ENCODE data around the gene TNRC6C.
"Not testable (repeated sequence)": the region's sequence is repeated elsewhere in the genome, so short reads cannot be mapped to it uniquely, and the experiment has no call there.

Gene TNRC6C

DNA sequence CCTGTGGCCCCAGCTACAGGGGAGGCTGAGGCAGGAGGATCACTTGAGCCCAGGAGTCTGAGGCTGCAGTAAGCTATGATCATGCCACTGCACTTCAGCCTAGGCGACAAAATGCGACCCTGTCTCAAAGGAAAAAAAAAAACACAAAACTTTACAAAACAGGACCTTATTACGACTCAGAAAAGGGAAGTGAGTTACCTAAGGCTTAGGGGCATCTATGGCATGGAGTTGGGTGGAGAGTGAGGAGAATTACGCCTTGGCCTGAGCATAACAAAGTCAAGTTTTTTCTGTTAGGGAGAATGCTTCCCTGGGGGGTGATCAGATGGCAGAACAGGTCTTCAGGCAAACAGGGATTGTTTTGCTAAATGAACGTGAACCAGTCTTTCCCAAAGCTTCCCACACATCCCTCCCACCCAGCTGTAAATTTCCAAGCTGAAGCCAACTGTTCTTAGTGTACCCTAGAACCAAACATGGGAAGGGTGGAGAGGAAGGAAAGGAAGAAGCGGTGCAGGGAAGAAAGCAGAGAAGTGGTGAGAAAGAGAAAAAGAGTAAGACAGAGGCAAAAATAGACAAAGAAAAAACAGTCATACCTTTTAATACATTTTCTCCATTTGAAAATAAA, 24.6 kb upstream of the TNRC6C start:
- DNase-seq, result no peak

DNA sequence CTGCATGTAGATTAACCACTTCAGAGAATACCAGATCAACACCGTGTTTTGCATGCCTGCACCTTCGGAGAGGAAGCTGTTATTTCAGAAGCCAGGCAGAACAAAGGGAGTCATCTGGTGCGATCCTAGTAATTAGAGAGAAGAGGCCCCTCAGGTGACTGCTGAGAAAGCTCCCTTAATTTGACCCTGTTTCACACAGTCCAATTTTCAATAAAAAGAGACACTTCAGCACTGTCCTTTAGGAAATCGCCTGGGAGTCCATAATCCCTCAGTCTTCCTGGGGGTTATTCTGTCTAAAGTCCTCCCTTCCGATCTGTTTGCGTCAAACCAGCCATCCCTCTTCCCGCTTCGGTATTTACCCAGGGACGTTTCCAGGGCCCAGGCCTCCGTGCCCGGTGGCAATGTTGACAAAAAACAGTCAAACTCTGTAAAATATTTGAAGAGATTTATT, 23.4 kb upstream of the TNRC6C start:
- peak; percentile 13 for DNase-seq

DNA sequence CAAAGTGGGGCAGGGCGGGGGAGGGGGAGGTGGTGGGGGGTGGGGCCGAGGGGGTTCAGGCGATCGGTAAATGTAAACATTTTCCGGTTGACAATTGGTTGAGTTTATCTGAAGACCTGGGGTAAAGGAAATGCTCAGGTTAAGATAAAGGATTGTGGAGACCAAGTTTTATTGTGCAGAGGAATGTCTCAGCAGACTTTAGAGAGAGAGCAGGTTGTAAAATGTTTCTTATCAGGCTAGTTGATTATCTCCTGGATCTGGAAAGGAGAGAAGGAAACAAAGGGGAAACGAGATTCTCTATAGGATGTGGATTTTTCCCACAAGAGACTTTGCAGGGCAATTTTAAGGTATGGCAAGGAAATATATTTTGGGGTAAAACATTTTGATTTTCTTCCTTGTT, 22.8 kb upstream of the TNRC6C start:
- DNase-seq, result not testable (repeated sequence)

DNA sequence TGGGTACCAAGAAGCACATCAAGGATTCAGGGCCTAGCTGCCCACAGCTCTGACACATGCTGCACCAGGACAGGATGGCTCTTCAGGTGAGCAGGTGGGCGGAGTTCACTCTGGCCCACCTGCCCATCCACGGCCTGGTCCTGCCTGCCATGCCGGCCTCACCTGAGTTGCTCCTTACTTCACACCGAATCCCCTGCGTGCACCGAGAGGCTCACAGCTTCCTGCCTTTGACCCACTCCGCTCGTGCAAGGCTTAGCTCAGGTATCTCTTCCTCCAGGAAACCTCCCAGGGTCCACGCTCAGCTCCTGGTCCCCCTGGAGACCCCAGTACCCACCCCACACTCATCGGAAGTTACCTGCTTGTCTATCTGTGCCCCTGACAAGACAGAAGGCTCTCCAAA, 21.6 kb upstream of the TNRC6C start:
- DNase-seq, result no peak

DNA sequence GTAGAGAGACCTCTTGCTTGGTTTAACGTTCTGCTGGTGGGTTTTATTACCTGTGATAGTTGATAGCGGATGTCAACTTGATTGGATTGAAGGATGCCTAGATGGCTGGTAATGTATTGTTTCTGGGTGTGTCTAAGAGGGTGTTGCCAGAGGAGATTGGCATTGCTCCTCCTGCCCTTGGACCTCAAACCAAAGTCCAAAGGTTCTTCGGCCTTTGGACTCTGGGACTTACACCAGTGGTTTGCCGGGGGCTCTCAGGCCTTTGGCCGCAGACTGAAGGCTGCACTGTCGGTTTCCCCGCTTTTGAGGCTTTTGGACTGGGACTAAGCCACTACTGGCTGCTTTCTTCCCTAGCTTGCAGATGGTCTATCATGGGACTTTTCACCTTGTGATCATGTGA, 17.5 kb upstream of the TNRC6C start:
- no peak for DNase-seq

- no peak for DNase-seq
Observed at GRCh38 chr17:77942112-77942988, 16.2 kb upstream of the TNRC6C start.

- no peak for DNase-seq
Observed at GRCh38 chr17:77943971-77944370, 14.5 kb upstream of the TNRC6C start.

- no peak for DNase-seq
Observed at GRCh38 chr17:77944390-77945222, 13.9 kb upstream of the TNRC6C start.

- no peak for DNase-seq
Observed at GRCh38 chr17:77946900-77947645, 11.4 kb upstream of the TNRC6C start.

- no peak for DNase-seq
Observed at GRCh38 chr17:77948690-77949114, 9.8 kb upstream of the TNRC6C start.

DNA sequence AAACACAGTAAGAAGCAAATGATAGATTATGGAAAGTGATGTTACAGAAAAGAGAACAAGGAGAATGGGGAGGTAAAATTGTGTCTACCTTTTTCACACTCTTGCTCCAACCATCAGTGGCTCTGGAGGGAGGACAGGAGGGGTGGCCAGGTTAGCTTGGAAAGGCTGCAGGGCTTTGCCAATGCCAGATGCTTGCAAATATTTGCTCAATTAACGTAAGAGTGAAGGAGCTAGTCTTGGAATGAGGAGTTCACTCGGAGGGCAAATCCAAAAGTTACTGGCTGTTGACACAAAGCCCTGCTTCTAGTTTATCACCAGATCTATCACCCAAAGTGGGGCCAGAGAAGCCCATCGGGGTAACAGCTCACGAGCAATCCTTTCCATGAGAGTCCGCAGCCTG, 7.4 kb upstream of the TNRC6C start:
- no peak for DNase-seq

DNA sequence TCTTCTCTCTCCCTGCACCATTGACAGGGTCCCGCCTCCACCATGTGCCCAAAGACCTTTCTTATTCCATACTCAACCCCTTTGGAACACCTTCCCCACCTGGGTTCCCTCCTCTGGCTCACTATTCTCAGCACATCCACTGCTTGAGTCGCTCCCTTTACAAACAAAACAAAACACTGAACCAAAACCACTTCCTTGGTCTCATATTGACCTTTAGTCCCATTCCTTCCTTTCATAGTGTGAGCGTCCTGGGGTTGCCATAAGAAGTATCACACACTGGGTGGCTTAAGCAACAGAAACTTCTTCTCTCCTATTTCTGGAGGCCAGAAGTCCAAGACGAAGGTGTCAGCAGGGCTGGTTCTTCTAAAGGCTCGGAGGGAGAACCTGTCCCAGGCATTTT, 6.1 kb upstream of the TNRC6C start:
- DNase-seq, result no peak

DNA sequence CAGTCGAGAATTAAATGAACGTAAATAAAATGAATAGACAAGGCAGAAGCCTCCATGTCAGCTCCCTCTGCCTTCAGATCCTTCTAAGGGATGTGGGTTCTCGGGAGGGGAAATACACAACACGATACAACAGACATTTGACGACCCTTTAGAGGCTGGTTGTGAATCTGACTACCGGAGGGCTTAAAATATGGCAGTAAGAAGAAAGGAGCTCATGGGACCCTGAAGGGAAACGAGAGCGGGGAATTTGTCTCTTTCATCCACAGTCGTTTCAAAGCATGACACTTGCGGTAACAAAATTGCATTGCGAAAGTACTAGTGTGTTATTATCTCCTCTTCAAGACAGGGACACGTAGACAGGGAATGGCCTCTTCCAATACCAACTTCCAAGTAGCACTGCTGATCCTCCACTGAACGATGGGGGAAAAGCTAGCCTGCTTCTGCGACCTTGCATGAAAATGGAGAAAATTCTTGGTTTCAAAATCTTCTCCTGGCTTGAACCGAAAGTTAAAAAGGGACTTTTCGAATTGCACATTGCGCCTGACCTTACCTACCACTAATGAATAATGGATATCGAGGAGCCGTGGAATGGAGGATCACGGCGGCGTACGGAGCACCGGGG, 1.2 kb upstream of the TNRC6C start:
- no peak for DNase-seq

- no peak for DNase-seq
Observed at GRCh38 chr17:77958716-77959125, 218 bp downstream of the TNRC6C start.

DNA sequence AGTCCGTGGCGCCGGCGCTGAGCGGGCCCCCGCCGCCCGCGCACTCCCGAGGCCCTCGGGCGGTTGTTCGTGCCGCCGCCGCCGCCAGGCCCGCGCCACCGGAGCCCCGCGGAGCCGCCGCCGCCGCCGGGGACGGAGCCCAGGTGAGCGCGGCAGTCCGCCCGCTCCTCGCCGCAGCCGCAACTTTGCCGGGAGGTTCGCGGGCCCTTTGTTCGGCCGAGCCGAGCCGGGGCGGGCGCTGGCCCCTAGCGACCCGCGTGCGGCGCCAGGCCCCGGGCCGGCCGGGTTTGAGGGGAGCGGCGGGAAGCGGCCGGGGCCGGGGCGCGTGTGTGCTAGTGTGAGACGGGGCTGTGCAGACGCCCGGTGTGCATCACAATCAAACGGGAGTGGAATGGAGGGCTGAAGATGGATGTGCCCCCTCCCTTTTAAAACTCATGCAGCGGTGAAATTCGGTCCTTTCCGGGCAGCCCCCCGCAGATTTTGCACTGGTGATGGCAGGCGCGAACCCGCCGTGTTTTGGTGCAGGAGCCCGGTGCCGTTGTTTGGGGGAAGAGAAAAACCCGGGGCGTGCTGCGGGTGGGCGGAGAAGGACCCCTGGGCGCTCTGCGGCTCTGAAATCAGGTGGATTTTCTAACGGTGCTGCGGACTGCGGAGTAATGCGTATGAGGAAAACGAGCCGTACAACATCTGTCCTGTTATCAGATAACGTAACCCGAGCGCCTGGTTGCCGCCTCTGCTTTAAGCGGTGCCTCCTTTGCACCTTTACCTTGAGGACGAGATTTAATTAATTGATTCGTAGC, 823 bp downstream of the TNRC6C start:
- no peak for DNase-seq

- DNase-seq, result no peak
Observed at GRCh38 chr17:77959926-77960521, 1.5 kb downstream of the TNRC6C start.

DNA sequence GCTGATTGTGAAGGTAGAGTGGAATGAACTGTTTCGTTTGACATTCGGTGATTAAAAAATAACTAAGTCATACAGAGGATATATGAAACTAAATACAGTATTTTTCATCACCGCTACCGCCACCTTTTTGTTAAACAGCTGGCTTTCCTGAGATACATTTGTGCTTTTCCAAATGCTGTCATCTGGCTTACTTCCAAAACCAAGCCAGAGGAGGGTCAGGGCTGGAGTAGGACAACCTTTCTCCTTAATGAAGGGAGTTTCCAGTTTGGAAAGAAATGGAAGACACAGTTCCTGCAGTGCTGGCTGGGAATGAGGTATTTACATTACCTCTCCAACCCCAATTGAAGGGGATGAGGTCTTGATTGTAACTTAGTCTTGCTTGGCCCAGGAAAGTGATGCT, 3.2 kb downstream of the TNRC6C start:
- DNase-seq, result no peak

GRCh38 chr17:77962348-77962747, 3.8 kb downstream of the TNRC6C start:
- no peak for DNase-seq

GRCh38 chr17:77963441-77963840, 4.9 kb downstream of the TNRC6C start:
- DNase-seq, result no peak

DNA sequence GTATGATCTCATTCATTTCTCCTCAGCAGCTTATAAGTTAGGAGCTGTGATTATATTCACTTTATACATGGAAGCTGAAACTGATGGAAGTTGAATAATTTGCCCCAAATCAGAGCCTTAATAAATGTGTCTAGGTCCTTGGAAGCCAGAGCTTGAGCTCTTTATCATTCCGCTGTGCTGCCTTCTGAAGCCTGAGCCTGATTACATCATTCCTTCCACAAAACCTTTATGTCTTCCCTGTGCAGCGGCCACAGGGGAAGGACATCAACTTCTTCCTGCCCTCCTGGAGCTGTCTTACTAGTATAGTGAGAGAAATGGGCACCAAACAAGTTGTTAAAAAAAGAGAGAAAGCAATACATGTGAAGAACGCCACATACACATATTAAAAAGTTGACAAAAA, 6.8 kb downstream of the TNRC6C start:
- DNase-seq, result no peak

DNA sequence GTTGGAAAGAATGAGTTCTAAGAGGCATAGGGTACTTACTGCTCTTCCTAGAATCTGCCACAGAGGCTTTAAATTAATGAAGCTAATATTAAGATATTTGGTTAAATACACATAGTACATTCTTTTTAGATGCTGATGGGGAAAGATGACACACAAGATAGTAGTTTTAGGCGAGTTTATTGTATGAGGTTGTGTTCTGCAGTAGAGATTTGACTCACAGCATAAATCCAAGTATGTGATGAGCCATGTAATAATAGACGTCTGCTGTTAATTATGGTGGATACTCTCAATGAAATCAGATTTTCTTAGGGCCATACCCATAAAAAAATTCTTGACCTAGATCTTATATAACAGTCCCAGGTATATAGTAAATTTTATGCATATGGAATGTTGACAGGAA, 8.0 kb downstream of the TNRC6C start:
- DNase-seq, result no peak

Measured in NCI-H1436 treated with DMSO at 0.1 percent for 48 hours (cell line).